Choroid plexus epithelial cell (primary cell): ENCODE data around the gene ABHD5.

ENCODE experiments used
- DNase-seq: peaks from one replicate; pipeline ENCODE4 v3.0.0-alpha.2; 2010; ENCODE audit warnings: low read depth
- H3K4me3 ChIP-seq: 2 replicates; pipeline ENCODE4 v1.5.1; 2011; ENCODE audit warnings: low read depth, mild to moderate bottlenecking, control low read depth, low read length, moderate library complexity
- CTCF ChIP-seq: conservative IDR thresholded peaks from 2 replicates; pipeline ENCODE4 v1.5.1; 2011; ENCODE audit warnings: low read depth, mild to moderate bottlenecking, control low read depth, inconsistent platforms, low read length, moderate library complexity

ABHD5 gene

GRCh38 chr3:43776101-43776500, 85.4 kb downstream of the ABHD5 start:
- H3K4me3 ChIP-seq = no peak overlapping the region
- no peak for DNase-seq
- TF ChIP-seq CTCF = no peak

GRCh38 chr3:43779850-43780249, 89.1 kb downstream of the ABHD5 start:
- no peak for TF ChIP-seq CTCF
- DNase-seq = no peak
- H3K4me3 ChIP-seq = no peak overlapping the region

GRCh38 chr3:43782541-43782940, 91.8 kb downstream of the ABHD5 start:
- no peak overlapping the region for H3K4me3 ChIP-seq
- no peak for DNase-seq
- no peak for TF ChIP-seq CTCF
